Adrenal gland (tissue), 12 donors: Measurements from ENCODE around the gene SH3GL2. TPM values are rescaled to one million over a fixed set of nuclear protein-coding genes. Genes with fewer than 3 reads are reported as not detected.

ENCODE experiments used
- DNase-seq, 7 donors: peaks; one replicate each; pipeline ENCODE4 v3.0.0-alpha.2; 2019 to 2020
- H3K27ac ChIP-seq, 5 donors: fragments of 200-600 bp; sonication (generic) in 4 of 5; 1 replicate in 3 of 5; 2 replicates in 2 of 5; pipeline versions ENCODE4 v1.5.1 to v1.8.0; 2016 to 2020; ENCODE audit warnings: mild to moderate bottlenecking in 1 of 5
- H3K27me3 ChIP-seq: fragments of 200-600 bp; 2 replicates; pipeline ENCODE4 v1.8.0; 2021
- H3K36me3 ChIP-seq, 2 donors: fragments of 200-600 bp; replicated peaks in 1 of 2; 1 replicate in 1 of 2; 2 replicates in 1 of 2; pipeline versions ENCODE4 v1.5.1 to v1.8.0; 2018 to 2022
- H3K4me1 ChIP-seq, 2 donors: fragments of 200-600 bp; replicated peaks in 1 of 2; 1 replicate in 1 of 2; 2 replicates in 1 of 2; pipeline versions ENCODE4 v1.5.1 to v1.8.0; 2018 to 2021
- H3K4me3 ChIP-seq, 4 donors: fragments of 200-600 bp; sonication (generic) in 3 of 4; one replicate each; pipeline ENCODE4 v1.5.1; 2016 to 2018
- H3K9me3 ChIP-seq, 3 donors: fragments of 200-600 bp; sonication (generic) in 1 of 3; replicated peaks in 1 of 3; 1 replicate in 2 of 3; 2 replicates in 1 of 3; pipeline versions ENCODE4 v1.5.1 to v1.8.0; 2016 to 2021
- CTCF ChIP-seq, 6 experiments: fragments of 450-650 bp in 4 of 6; fragments of 200-600 bp in 2 of 6; sonication (generic) in 1 of 6; IDR thresholded peaks; 1 replicate in 5 of 6; 2 replicates in 1 of 6; pipeline versions ENCODE4 v1.5.1 to v1.8.0; 2016 to 2021; ENCODE audit warnings: antibody characterized with exemption in 6 of 6, mild to moderate bottlenecking in 2 of 6, moderate library complexity in 1 of 6
- POLR2A ChIP-seq, 2 donors: fragments of 450-650 bp; IDR thresholded peaks; one replicate each; pipeline ENCODE4 v1.6.1; 2017; ENCODE audit warnings: antibody characterized with exemption in 2 of 2, mild to moderate bottlenecking in 2 of 2, moderate library complexity in 1 of 2
- WGBS, 4 donors: extraction: QIAGEN DNeasy Blood & Tissue Kit in 2 of 4; methylation state at CpG; one replicate each; pipeline versions ENCODE4 v1.1.5 to v1.1.7; 2013 to 2017; 5-methylcytosine and 5-hydroxymethylcytosine counted together
- intact Hi-C, 2 donors: fragments of 100-400 bp; cut with DNase I; formaldehyde crosslinking; loops; one replicate each; pipeline versions ENCODE4 v1.14.1 to v1.15.0; 2022 to 2023
- polyA plus RNA-seq, 3 donors: library from polyadenylated mRNA; stranded (reverse); fragments of 200-250 nt in 2 of 3; fragments of 350-450 nt in 1 of 3; fragmentation: Illumina TruSeq in 1 of 3; extraction: RNeasy Lipid Tissue Mini Kit (QIAGEN cat#74804) in 1 of 3; gene quantifications; one replicate each; pipeline ENCODE4 v1.2.3, GENCODE V29; 2013 to 2014
- total RNA-seq, 9 donors: library from RNA; depleted of rRNA in 4 of 9; stranded (reverse); fragments of >200 nt in 4 of 9; fragments of 120-200 nt in 1 of 9; fragmentation: NEBNext Ultra II Directional in 1 of 9; extraction: Animal tissue kit (Norgen Biotek cat#: 25700) in 1 of 9; gene quantifications; one replicate each; pipeline versions ENCODE4 v1.1.0 to v1.2.4, GENCODE V29; 2013 to 2023
- donor health status: healthy with polysubstance abuse.
- donor health status: Bipolar disorder and iron deficiency.
- donor health status: DM: yes; HTN: yes; CAD: no.
- donor health status: DM: no; HTN: no; CAD: no.
- donor health status: DM: no; HTN: no; CAD: no.
- donor health status: DM: yes; HTN: yes; CAD: no.

The SH3GL2 gene
- total and polyA plus RNA-seq, 12 donors, result 0.07 to 0.29 (median 0.19) TPM; not detected in 8

- intact Hi-C loops, result no loop called here
Measured at GRCh38 chr9:17556935-17557334, 21.9 kb upstream of the SH3GL2 start.

DNA sequence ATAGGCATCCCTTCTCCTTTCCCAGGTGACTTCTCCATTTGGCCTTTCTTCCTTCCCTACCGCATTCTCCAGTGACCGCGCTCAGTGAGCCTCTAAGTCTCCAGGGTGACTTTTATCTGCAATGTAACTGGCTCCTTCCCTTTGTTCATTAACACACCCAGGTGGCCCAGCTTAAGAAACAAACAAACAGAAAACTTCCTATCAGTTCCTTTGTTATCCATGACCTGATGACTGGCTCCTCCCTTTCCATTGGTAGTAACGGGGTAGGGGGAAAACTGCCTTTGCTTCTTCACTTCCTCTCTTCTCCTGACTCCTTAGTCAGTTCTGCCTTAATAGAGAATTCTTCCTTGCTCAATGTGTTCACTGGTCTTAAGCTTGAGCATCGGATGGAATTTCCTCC is 7.0 kb upstream of the SH3GL2 start:
- H3K4me3 ChIP-seq, result no peak overlapping the region
- H3K27me3 ChIP-seq, result no peaks in the 10 kb centered on the region
- intact Hi-C loops, result no loop called here
- no peak overlapping the region for H3K27ac ChIP-seq
- no peaks in the 10 kb centered on the region for H3K9me3 ChIP-seq
- no peaks in the 10 kb centered on the region for H3K36me3 ChIP-seq
- no peak for TF ChIP-seq CTCF (IDR thresholded peaks at IDR 0.05)
- TF ChIP-seq POLR2A (IDR thresholded peaks at IDR 0.05), result no peak
- 64 to 71% (median 66%) methylated on average over 5 of the region's 5 CpGs for WGBS, 4 donors
- H3K4me1 ChIP-seq, result no peaks in the 10 kb centered on the region
- no peak for DNase-seq

More at GRCh38 chr9:17556935-17557334, 21.9 kb upstream of the SH3GL2 start:
- DNase-seq, result no peak
- no peaks in the 10 kb centered on the region for H3K36me3 ChIP-seq
- TF ChIP-seq CTCF (IDR thresholded peaks at IDR 0.05) (no peak), POLR2A (IDR thresholded peaks at IDR 0.05) (no peak)
- H3K27ac ChIP-seq, result no peak overlapping the region
- no peak overlapping the region for H3K4me3 ChIP-seq
- no peaks in the 10 kb centered on the region for H3K9me3 ChIP-seq
- no peaks in the 10 kb centered on the region for H3K27me3 ChIP-seq
- 16 to 35% (median 18%) methylated on average over 2 of the region's 2 CpGs for WGBS, 4 donors
- no peaks in the 10 kb centered on the region for H3K4me1 ChIP-seq

DNA sequence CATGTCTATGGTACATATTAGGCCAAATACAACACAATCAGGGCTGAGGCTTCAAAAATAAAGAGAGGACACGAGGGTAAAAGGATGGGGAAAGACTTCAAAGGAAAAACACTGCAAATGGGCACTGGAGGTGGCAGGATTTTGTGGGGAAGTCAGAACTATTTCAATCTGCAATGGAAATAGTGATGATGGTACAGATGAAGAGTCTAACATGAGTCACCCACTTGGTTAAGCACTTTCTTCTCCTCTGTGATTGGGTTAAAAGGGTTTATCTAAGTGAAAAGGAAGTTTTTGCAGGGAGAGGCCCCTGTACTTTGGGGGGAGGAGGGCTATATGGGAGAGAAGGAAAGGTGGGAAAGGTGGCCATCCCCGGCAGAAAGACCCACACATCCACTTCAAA is 4.5 kb upstream of the SH3GL2 start:
- Histone ChIP-seq H3K36me3 (no peaks in the 10 kb centered on the region), H3K27ac (no peak overlapping the region), H3K27me3 (peaks cover 17% of the 10 kb centered on the region), H3K9me3 (no peaks in the 10 kb centered on the region), H3K4me1 (peaks cover 0 to 11% of the 10 kb centered on the region in 2 donors), H3K4me3 (no peak overlapping the region)
- intact Hi-C loops, result no loop called here
- TF ChIP-seq POLR2A (IDR thresholded peaks at IDR 0.05) (no peak), CTCF (IDR thresholded peaks at IDR 0.05) (no peak)
- WGBS, 4 donors, result 25 to 64% (median 42%) methylated on average over 2 of the region's 2 CpGs
- DNase-seq, result no peak

DNA sequence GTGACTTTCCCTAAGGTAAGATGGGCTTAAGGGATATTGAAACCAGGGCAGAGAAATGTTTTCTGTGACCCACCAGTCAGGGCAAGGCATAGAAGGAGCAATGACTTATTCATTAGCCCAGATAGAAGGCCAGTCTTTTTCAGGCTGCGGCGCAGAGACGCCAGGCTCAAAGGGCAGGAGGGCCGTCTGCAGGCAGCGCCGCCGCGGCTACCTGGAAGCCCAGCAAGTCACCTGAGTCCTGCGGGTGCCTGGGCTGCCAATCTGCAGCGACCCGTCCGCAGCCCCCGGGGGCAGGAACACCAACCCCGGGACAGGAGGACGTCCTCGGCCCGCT is 322 bp upstream of the SH3GL2 start:
- no peaks in the 10 kb centered on the region for H3K36me3 ChIP-seq
- intact Hi-C loops, result no loop called here
- H3K9me3 ChIP-seq, result no peaks in the 10 kb centered on the region
- DNase-seq, result no peak
- peak overlapping the region in 1 of 4 donors; percentile 55 for H3K4me3 ChIP-seq
- no peak for TF ChIP-seq POLR2A (IDR thresholded peaks at IDR 0.05)
- no peak for TF ChIP-seq CTCF (IDR thresholded peaks at IDR 0.05)
- H3K27ac ChIP-seq, result no peak overlapping the region
- peaks cover 0 to 14% of the 10 kb centered on the region in 2 donors for H3K4me1 ChIP-seq
- WGBS, 4 donors, result 0 to 7% (median 3%) methylated on average over 1 to 17 of the region's 17 CpGs
- H3K27me3 ChIP-seq, result peaks cover 42% of the 10 kb centered on the region
